ENCODE results near the gene NLRP10.
"Not testable (repeated sequence)": the region's sequence is repeated elsewhere in the genome, so short reads cannot be mapped to it uniquely, and the experiment has no call there.

NLRP10 gene

GRCh38 chr11:7965386-7965785 lies at the start of gene NLRP10:
TSS of gene NLRP10 (minus strand) at chr11:7965447. CDS start at chr11:7963495, 1,952 bp downstream.
- DNase-seq, result no peak

GRCh38 chr11:8013833-8014232 lies 48.6 kb upstream of the NLRP10 start:
- DNase-seq, result no peak

GRCh38 chr11:8011981-8012444 lies 46.8 kb upstream of the NLRP10 start:
- no peak for DNase-seq

GRCh38 chr11:8011371-8011770 lies 46.1 kb upstream of the NLRP10 start:
- no peak for DNase-seq

GRCh38 chr11:8009856-8010255 lies 44.6 kb upstream of the NLRP10 start:
- no peak for DNase-seq

- DNase-seq, result no peak
These were observed 43.0 kb upstream of the NLRP10 start for GRCh38 chr11:8008212-8008611.

- no peak for DNase-seq
These were observed 41.2 kb upstream of the NLRP10 start for GRCh38 chr11:8006349-8006977.

GRCh38 chr11:8005556-8005955 lies 40.3 kb upstream of the NLRP10 start:
- DNase-seq, result no peak

GRCh38 chr11:8004008-8004407 lies 38.8 kb upstream of the NLRP10 start:
- DNase-seq, result no peak

GRCh38 chr11:8003187-8003586 lies 37.9 kb upstream of the NLRP10 start:
- no peak for DNase-seq

- no peak for DNase-seq
These were observed 37.4 kb upstream of the NLRP10 start for GRCh38 chr11:8002676-8003075.

GRCh38 chr11:8000390-8000789 lies 35.1 kb upstream of the NLRP10 start:
- no peak for DNase-seq

GRCh38 chr11:7999795-8000194 lies 34.5 kb upstream of the NLRP10 start:
- no peak for DNase-seq

GRCh38 chr11:7994581-7995278 lies 29.5 kb upstream of the NLRP10 start:
- no peak for DNase-seq

- not testable (repeated sequence) for DNase-seq
These were observed 22.3 kb upstream of the NLRP10 start for GRCh38 chr11:7987560-7987883.

GRCh38 chr11:7986768-7987559 lies 21.7 kb upstream of the NLRP10 start, which contains the start of gene EIF3F:
TSS of gene EIF3F (plus strand) at chr11:7987337. CDS start at chr11:7987353, 16 bp downstream.
- DNase-seq, result peak; percentile 95

- DNase-seq, result no peak
These were observed 18.8 kb upstream of the NLRP10 start for GRCh38 chr11:7983832-7984590.

- no peak for DNase-seq
These were observed 17.4 kb upstream of the NLRP10 start for GRCh38 chr11:7982582-7983119.

- DNase-seq, result no peak
These were observed 16.4 kb upstream of the NLRP10 start for GRCh38 chr11:7981619-7982157.

- DNase-seq, result no peak
These were observed 12.1 kb upstream of the NLRP10 start for GRCh38 chr11:7977232-7977917.

- no peak for DNase-seq
These were observed 9.4 kb upstream of the NLRP10 start for GRCh38 chr11:7974668-7975067.

- no peak for DNase-seq
These were observed 7.8 kb upstream of the NLRP10 start for GRCh38 chr11:7973011-7973410.

Measured in NK-92 treated with Interleukin-12 subunit alpha and Interleukin-12 subunit beta, amount 100 ng/mL, for 24 hours (cell line).